Calu3 (cell line): ENCODE results near the gene RNFT2. TPM values are rescaled to one million over a fixed set of nuclear protein-coding genes. Genes with fewer than 3 reads are reported as not detected.

Experiments used
- BruUV-seq: library from RNA; stranded (reverse); fragments of 400-500 nt; replicated peaks from 2 replicates; lab custom pipeline; 2021; lab: Mats Ljungman, UMichigan
- CTCF ChIA-PET: fragments of 300-600 bp; sonication (Branson Sonifier 250); formaldehyde crosslinking; loops from one replicate; lab custom pipeline; 2022; ENCODE audit warnings: antibody characterized with exemption; lab: Charles Lee
- DNase-seq: peaks from one replicate; pipeline ENCODE4 v3.0.0; 2022
- H3K27ac Mint-ChIP-seq: one replicate; pipeline ENCODE4 v1.8.0; 2022; ENCODE audit warnings: mixed read lengths; ENCODE audit not compliant: unreplicated experiment
- H3K27me3 Mint-ChIP-seq: one replicate; pipeline ENCODE4 v1.8.0; 2022; ENCODE audit warnings: mixed read lengths; ENCODE audit not compliant: unreplicated experiment
- H3K36me3 Mint-ChIP-seq: one replicate; pipeline ENCODE4 v1.8.0; 2022; ENCODE audit warnings: mild to moderate bottlenecking, moderate library complexity, mixed read lengths; ENCODE audit not compliant: insufficient read depth, unreplicated experiment
- H3K4me1 Mint-ChIP-seq: one replicate; pipeline ENCODE4 v1.8.0; 2022; ENCODE audit warnings: mild to moderate bottlenecking, low read depth, mixed read lengths; ENCODE audit not compliant: unreplicated experiment
- H3K4me3 Mint-ChIP-seq: one replicate; pipeline ENCODE4 v1.8.0; 2022; ENCODE audit warnings: mild to moderate bottlenecking, low read depth, moderate library complexity, mixed read lengths; ENCODE audit not compliant: unreplicated experiment
- H3K9me3 Mint-ChIP-seq: one replicate; pipeline ENCODE4 v1.8.0; 2022; ENCODE audit warnings: low read depth, mixed read lengths; ENCODE audit not compliant: unreplicated experiment
- intact Hi-C: fragments of 100-400 bp; cut with micrococcal nuclease; formaldehyde crosslinking; loops from one replicate; pipeline ENCODE4 v1.10.0; 2022; ENCODE audit not compliant: unreplicated experiment
- total RNA-seq: library from RNA; stranded (reverse); gene quantifications from 2 replicates; pipeline ENCODE4 v1.2.3, GENCODE V29; 2022
- TF ChIP-seq, protein P1 (sequence below): fragments of 200-600 bp; IDR thresholded peaks from one replicate; pipeline ENCODE4 v1.8.0; 2022; ENCODE audit warnings: antibody characterized with exemption; ENCODE audit not compliant: unreplicated experiment

Gene RNFT2
- total RNA-seq, 1 experiment from 2014 or later, result 32.0 TPM

DNA sequence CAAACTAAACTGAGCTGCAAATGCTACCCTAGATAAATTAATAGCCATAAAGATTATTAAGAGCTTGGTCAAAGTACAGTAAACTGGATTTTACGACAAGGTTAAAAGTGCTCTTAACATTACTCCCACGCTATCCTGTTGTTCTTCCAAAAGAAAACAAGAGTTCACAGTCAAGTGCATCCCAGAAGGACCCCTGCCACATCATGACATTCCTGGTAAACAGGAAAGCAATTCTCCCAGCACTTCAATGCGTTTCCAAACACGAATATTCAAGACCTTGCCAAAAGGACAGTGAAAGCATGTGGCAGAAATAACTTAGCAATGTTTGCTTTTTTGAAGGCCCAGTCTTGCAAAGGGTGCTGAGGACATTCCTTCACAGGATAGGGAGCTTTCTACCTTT is 11.4 kb upstream of the RNFT2 start:
- no peak overlapping the region for H3K27ac Mint-ChIP-seq
- BruUV-seq, result no TSS peak
- peaks cover 34% of the 10 kb centered on the region for H3K36me3 Mint-ChIP-seq
- H3K4me1 Mint-ChIP-seq, result peaks cover 11% of the 10 kb centered on the region
- H3K4me3 Mint-ChIP-seq, result no peak overlapping the region
- CTCF ChIA-PET, result interaction anchor here (0.9 kb wide), 1 partner anchor 17 kb away, joined by 3 read pairs; no protein-coding TSS in a partner anchor
- DNase-seq, result no peak
- intact Hi-C loops, result no loop called here
- H3K27me3 Mint-ChIP-seq, result no peaks in the 10 kb centered on the region
- TF ChIP-seq, protein P1, sequence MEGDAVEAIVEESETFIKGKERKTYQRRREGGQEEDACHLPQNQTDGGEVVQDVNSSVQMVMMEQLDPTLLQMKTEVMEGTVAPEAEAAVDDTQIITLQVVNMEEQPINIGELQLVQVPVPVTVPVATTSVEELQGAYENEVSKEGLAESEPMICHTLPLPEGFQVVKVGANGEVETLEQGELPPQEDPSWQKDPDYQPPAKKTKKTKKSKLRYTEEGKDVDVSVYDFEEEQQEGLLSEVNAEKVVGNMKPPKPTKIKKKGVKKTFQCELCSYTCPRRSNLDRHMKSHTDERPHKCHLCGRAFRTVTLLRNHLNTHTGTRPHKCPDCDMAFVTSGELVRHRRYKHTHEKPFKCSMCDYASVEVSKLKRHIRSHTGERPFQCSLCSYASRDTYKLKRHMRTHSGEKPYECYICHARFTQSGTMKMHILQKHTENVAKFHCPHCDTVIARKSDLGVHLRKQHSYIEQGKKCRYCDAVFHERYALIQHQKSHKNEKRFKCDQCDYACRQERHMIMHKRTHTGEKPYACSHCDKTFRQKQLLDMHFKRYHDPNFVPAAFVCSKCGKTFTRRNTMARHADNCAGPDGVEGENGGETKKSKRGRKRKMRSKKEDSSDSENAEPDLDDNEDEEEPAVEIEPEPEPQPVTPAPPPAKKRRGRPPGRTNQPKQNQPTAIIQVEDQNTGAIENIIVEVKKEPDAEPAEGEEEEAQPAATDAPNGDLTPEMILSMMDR, result no peak
- H3K9me3 Mint-ChIP-seq, result no peaks in the 10 kb centered on the region

DNA sequence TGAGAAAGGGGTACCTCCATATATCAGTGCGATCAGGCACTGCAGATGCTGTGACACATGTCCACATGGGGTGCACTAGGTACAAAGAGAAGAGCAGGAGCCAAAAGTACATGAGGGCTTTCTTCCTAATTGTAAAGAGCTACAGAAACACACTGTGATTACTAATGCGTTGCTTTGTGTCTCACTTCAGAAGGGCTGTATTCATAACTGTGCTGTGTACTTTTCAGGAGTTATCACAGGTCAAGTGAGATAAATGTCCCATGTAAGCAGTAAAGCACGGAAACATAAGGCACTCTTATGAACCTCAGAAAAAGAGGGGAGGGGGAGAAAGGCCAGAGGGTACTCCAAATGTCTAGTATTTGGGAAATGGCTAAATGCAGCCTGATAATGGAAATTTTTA is 10.9 kb upstream of the RNFT2 start:
- BruUV-seq, result no TSS peak
- peaks cover 11% of the 10 kb centered on the region for H3K4me1 Mint-ChIP-seq
- H3K27me3 Mint-ChIP-seq, result no peaks in the 10 kb centered on the region
- H3K27ac Mint-ChIP-seq, result no peak overlapping the region
- intact Hi-C loops, result no loop called here
- peaks cover 33% of the 10 kb centered on the region for H3K36me3 Mint-ChIP-seq
- no peaks in the 10 kb centered on the region for H3K9me3 Mint-ChIP-seq
- TF ChIP-seq, protein P1, result no peak
- CTCF ChIA-PET, result no interaction called here
- no peak for DNase-seq
- H3K4me3 Mint-ChIP-seq, result no peak overlapping the region

DNA sequence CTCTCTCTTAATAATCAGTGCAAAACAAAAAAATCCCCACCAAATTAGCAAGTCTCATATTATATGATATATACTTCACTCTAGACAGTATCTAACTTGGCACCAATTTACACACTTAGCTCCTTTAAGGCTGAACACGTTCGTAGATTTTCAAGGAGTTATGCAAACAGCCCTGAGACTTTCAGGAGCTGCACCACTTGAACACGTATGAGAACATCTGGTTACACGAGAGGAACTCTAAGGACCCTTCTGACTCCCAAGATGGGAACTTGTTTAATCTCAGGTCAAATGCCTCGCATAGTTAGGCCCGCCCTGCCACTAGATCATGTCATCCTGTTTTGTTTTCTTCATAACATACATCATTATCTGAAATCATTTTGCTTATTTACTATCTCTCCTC is 10.2 kb upstream of the RNFT2 start:
- DNase-seq, result no peak
- no peak overlapping the region for H3K4me3 Mint-ChIP-seq
- CTCF ChIA-PET, result no interaction called here
- H3K9me3 Mint-ChIP-seq, result no peaks in the 10 kb centered on the region
- H3K27ac Mint-ChIP-seq, result no peak overlapping the region
- TF ChIP-seq, protein P1, result no peak
- H3K4me1 Mint-ChIP-seq, result peaks cover 11% of the 10 kb centered on the region
- BruUV-seq, result no TSS peak
- H3K27me3 Mint-ChIP-seq, result no peaks in the 10 kb centered on the region
- H3K36me3 Mint-ChIP-seq, result peaks cover 30% of the 10 kb centered on the region
- intact Hi-C loops, result no loop called here

DNA sequence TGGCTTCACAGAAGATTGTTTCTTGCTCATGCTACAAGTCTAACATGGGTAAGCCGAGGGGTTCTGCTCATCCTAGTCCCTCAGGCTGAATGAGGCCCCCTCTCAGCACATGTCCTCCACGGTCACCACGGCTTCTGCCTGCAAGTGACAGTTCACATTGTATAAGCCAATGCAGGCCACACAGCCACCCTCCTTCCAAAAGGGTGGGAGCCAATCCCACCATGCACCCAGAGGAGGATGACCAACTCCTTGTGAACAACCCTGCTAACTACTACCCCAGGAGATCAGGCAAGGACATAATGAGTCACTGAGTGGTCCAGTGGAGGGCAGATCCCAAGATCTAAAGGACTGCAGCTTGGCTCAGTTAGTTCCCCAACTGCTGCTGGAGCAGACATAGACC is 6.3 kb upstream of the RNFT2 start:
- Mint-ChIP-seq H3K36me3 (peaks cover 52% of the 10 kb centered on the region), H3K9me3 (no peaks in the 10 kb centered on the region), H3K4me1 (peaks cover 29% of the 10 kb centered on the region), H3K4me3 (no peak overlapping the region), H3K27ac (no peak overlapping the region), H3K27me3 (no peaks in the 10 kb centered on the region)
- TF ChIP-seq, protein P1, result no peak
- intact Hi-C loops, result loop anchor here (10.0 kb wide), 2 partner anchors 153 to 223 kb away; partner anchors contain the start of gene HRK
- BruUV-seq, result no TSS peak
- DNase-seq, result no peak
- CTCF ChIA-PET, result no interaction called here
